ENCODE data around the gene ISM1.

Gene ISM1

GRCh38 chr20:13250251-13250650 lies 29.2 kb downstream of the ISM1 start:
- peaks cover 7% of the 10 kb centered on the region; the same call in 1 of the 2 replicates for H3K4me1 ChIP-seq (ENCODE audit: control insufficient read depth, low read length)
- no peaks in the 10 kb centered on the region for H3K27me3 ChIP-seq (ENCODE audit: control insufficient read depth, low read length)
- no peaks in the 10 kb centered on the region for H3K9me2 ChIP-seq (replicated peaks; ENCODE audit: control insufficient read depth, low read length)
- H3F3A ChIP-seq (ENCODE audit: control insufficient read depth, insufficient read depth), result no peaks in the 10 kb centered on the region
- H3K79me2 ChIP-seq (ENCODE audit: control insufficient read depth, low read length), result no peaks in the 10 kb centered on the region
- H3K4me3 ChIP-seq (ENCODE audit: low read length), result no peak overlapping the region
- H4K20me1 ChIP-seq (ENCODE audit: control insufficient read depth, insufficient read depth, low read depth, low read length), result no peaks in the 10 kb centered on the region
- no peak overlapping the region for H3K4me2 ChIP-seq (ENCODE audit: low read length)
- TF ChIP-seq EZH2phosphoT487 (IDR thresholded peaks at IDR 0.05; ENCODE audit: borderline replicate concordance, low read length) (no peak), CTCF (IDR thresholded peaks at IDR 0.05; ENCODE audit: low read depth, low read length, poor library complexity, severe bottlenecking) (no peak)
- H3K9me3 ChIP-seq (ENCODE audit: control insufficient read depth, insufficient read depth, low read length), result no peaks in the 10 kb centered on the region
- H3K36me3 ChIP-seq (ENCODE audit: control insufficient read depth, low read length), result no peaks in the 10 kb centered on the region
- H3K27ac ChIP-seq (ENCODE audit: low read depth, low read length), result no peak overlapping the region

GRCh38 chr20:13251106-13251903 lies 30.2 kb downstream of the ISM1 start:
- H3K27me3 ChIP-seq (ENCODE audit: control insufficient read depth, low read length), result no peaks in the 10 kb centered on the region
- no peak overlapping the region for H3K4me3 ChIP-seq (ENCODE audit: low read length)
- no peaks in the 10 kb centered on the region for H3K9me2 ChIP-seq (replicated peaks; ENCODE audit: control insufficient read depth, low read length)
- no peaks in the 10 kb centered on the region for H4K20me1 ChIP-seq (ENCODE audit: control insufficient read depth, insufficient read depth, low read depth, low read length)
- H3K27ac ChIP-seq (ENCODE audit: low read depth, low read length), result no peak overlapping the region
- no peaks in the 10 kb centered on the region for H3K79me2 ChIP-seq (ENCODE audit: control insufficient read depth, low read length)
- H3K4me2 ChIP-seq (ENCODE audit: low read length), result no peak overlapping the region
- H3K9me3 ChIP-seq (ENCODE audit: control insufficient read depth, insufficient read depth, low read length), result no peaks in the 10 kb centered on the region
- H3K4me1 ChIP-seq (ENCODE audit: control insufficient read depth, low read length), result peaks cover 7% of the 10 kb centered on the region; the same call in 1 of the 2 replicates
- TF ChIP-seq EZH2phosphoT487 (IDR thresholded peaks at IDR 0.05; ENCODE audit: borderline replicate concordance, low read length) (no peak), CTCF (IDR thresholded peaks at IDR 0.05; ENCODE audit: low read depth, low read length, poor library complexity, severe bottlenecking) (no peak)
- H3F3A ChIP-seq (ENCODE audit: control insufficient read depth, insufficient read depth), result no peaks in the 10 kb centered on the region
- no peaks in the 10 kb centered on the region for H3K36me3 ChIP-seq (ENCODE audit: control insufficient read depth, low read length)

GRCh38 chr20:13251904-13252297 lies 30.8 kb downstream of the ISM1 start:
- Histone ChIP-seq H3K4me1 (ENCODE audit: control insufficient read depth, low read length) (peaks cover 7% of the 10 kb centered on the region; the same call in 1 of the 2 replicates), H3K4me3 (ENCODE audit: low read length) (no peak overlapping the region), H3K27ac (ENCODE audit: low read depth, low read length) (no peak overlapping the region), H3K4me2 (ENCODE audit: low read length) (no peak overlapping the region), H3F3A (ENCODE audit: control insufficient read depth, insufficient read depth) (no peaks in the 10 kb centered on the region), H3K79me2 (ENCODE audit: control insufficient read depth, low read length) (no peaks in the 10 kb centered on the region), H3K9me3 (ENCODE audit: control insufficient read depth, insufficient read depth, low read length) (no peaks in the 10 kb centered on the region), H3K27me3 (ENCODE audit: control insufficient read depth, low read length) (no peaks in the 10 kb centered on the region), H3K9me2 (replicated peaks; ENCODE audit: control insufficient read depth, low read length) (no peaks in the 10 kb centered on the region), H4K20me1 (ENCODE audit: control insufficient read depth, insufficient read depth, low read depth, low read length) (no peaks in the 10 kb centered on the region), H3K36me3 (ENCODE audit: control insufficient read depth, low read length) (no peaks in the 10 kb centered on the region)
- TF ChIP-seq EZH2phosphoT487 (IDR thresholded peaks at IDR 0.05; ENCODE audit: borderline replicate concordance, low read length) (no peak), CTCF (IDR thresholded peaks at IDR 0.05; ENCODE audit: low read depth, low read length, poor library complexity, severe bottlenecking) (no peak)

All from DOHH2 (cell line).